Glomerular visceral epithelial cell (primary cell): Measurements from ENCODE around the gene B3GNT5.

Experiments used
- DNase-seq: peaks from one replicate; pipeline ENCODE4 v3.0.0-alpha.2; 2016; ENCODE audit errors: extremely low spot score

Gene B3GNT5

DNA sequence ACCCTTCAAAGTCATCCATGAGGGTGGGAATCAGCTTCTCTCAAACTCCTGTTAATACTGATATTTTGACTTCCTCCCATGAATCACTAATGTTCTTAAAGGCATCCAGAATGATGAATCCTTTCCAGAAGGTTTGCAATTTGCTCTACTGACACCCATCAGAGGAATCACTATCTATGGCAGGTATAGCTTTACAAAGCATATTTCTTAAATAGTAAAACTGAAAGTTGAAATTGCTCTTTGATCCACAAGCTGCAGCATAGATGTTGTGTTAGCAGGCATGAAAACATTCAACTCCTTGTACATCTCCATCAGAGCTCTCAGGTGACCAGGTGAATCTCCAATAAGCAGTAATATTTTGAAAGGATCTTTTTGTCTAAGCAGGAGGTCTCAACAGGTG lies 66.3 kb downstream of the B3GNT5 start:
- no peak for DNase-seq
